ENCODE measurements around the gene MS4A6E. TPM values are rescaled to one million over a fixed set of nuclear protein-coding genes. Genes with fewer than 3 reads are reported as not detected.

Gene MS4A6E
- polyA plus RNA-seq, 4 donors, result not detected

- DNase-seq (ENCODE audit: low read depth in 4 of 4, low spot score in 2 of 4), result no peak
Observed at GRCh38 chr11:60371386-60371785, 44.3 kb downstream of the MS4A6E start.

- no peak for DNase-seq (ENCODE audit: low read depth in 4 of 4, low spot score in 2 of 4)
Observed at GRCh38 chr11:60371854-60372253, 44.8 kb downstream of the MS4A6E start.

GRCh38 chr11:60372767-60373166 lies 45.7 kb downstream of the MS4A6E start:
- DNase-seq (ENCODE audit: low read depth in 4 of 4, low spot score in 2 of 4), result no peak

GRCh38 chr11:60375316-60375715 lies 48.3 kb downstream of the MS4A6E start:
- no peak for DNase-seq (ENCODE audit: low read depth in 4 of 4, low spot score in 2 of 4)

- DNase-seq (ENCODE audit: low read depth in 4 of 4, low spot score in 2 of 4), result no peak
Observed at GRCh38 chr11:60376601-60377000, 49.5 kb downstream of the MS4A6E start.

- DNase-seq (ENCODE audit: low read depth in 4 of 4, low spot score in 2 of 4), result no peak
Observed at GRCh38 chr11:60377401-60378136, 50.5 kb downstream of the MS4A6E start.

- DNase-seq (ENCODE audit: low read depth in 4 of 4, low spot score in 2 of 4), result no peak
Observed at GRCh38 chr11:60378354-60378753, 51.3 kb downstream of the MS4A6E start, which contains the start of gene MS4A7. TSS of gene MS4A7 (plus strand) at chr11:60378532. CDS start at chr11:60383142, 4,610 bp downstream.

- no peak for DNase-seq (ENCODE audit: low read depth in 4 of 4, low spot score in 2 of 4)
Observed at GRCh38 chr11:60389279-60389910, 62.3 kb downstream of the MS4A6E start.

GRCh38 chr11:60390419-60390818 lies 63.4 kb downstream of the MS4A6E start:
- DNase-seq (ENCODE audit: low read depth in 4 of 4, low spot score in 2 of 4), result no peak

Other genes with a start within 250 kb of the MS4A6E start
- gene MS4A2, start 238.6 kb upstream of the MS4A6E start, polyA plus RNA-seq (ENCODE audit: insufficient read length in 4 of 4), result under 1 TPM; 0.05 to 0.11 (median 0.09) TPM
- gene MS4A6A, start 144.2 kb upstream of the MS4A6E start, polyA plus RNA-seq (ENCODE audit: insufficient read length in 4 of 4), result 10 to 100 TPM; 10.8 to 20.2 (median 15.0) TPM
- gene MS4A4E, start 84.1 kb upstream of the MS4A6E start, polyA plus RNA-seq (ENCODE audit: insufficient read length in 4 of 4), result 1 to 10 TPM in 2 of 4 donors, under 1 TPM in 2; 0.92 to 1.4 (median 1.0) TPM
- 1 to 10 TPM; 4.6 to 7.8 (median 6.3) TPM for gene MS4A4A, start 46.6 kb upstream of the MS4A6E start, polyA plus RNA-seq (ENCODE audit: insufficient read length in 4 of 4)
- 10 to 100 TPM in 1 of 4 donors, 1 to 10 TPM in 3; 1.8 to 12.0 (median 4.9) TPM for gene MS4A7, start 51.3 kb downstream of the MS4A6E start, polyA plus RNA-seq (ENCODE audit: insufficient read length in 4 of 4)
- gene MS4A14, start 69.2 kb downstream of the MS4A6E start, polyA plus RNA-seq (ENCODE audit: insufficient read length in 4 of 4), result under 1 TPM; 0.13 to 0.42 (median 0.32) TPM
- gene MS4A5, start 102.3 kb downstream of the MS4A6E start, polyA plus RNA-seq (ENCODE audit: insufficient read length in 4 of 4), result not detected
- under 1 TPM; 0.30 to 0.73 (median 0.41) TPM for gene MS4A1, start 128.6 kb downstream of the MS4A6E start, polyA plus RNA-seq (ENCODE audit: insufficient read length in 4 of 4)
- gene MS4A12, start 165.5 kb downstream of the MS4A6E start, polyA plus RNA-seq (ENCODE audit: insufficient read length in 4 of 4), result not detected
- gene MS4A13, start 188.1 kb downstream of the MS4A6E start, polyA plus RNA-seq (ENCODE audit: insufficient read length in 4 of 4), result not detected

All from left renal cortex interstitium (tissue), 4 donors.